K562 treated with DMSO at 1 percent for 12 hours (cell line): Measurements from ENCODE around the gene U2AF2. TPM values are rescaled to one million over a fixed set of nuclear protein-coding genes. Genes with fewer than 3 reads are reported as not detected.

ENCODE experiments used
- total RNA-seq: library from RNA; unstranded; fragments of 300-600 nt; gene quantifications from 2 replicates; pipeline ENCODE4 v1.2.3, GENCODE V29; 2022; ENCODE audit not compliant: insufficient read depth

U2AF2 gene
- 112 and 145 TPM in 2 replicates for total RNA-seq

DNA sequence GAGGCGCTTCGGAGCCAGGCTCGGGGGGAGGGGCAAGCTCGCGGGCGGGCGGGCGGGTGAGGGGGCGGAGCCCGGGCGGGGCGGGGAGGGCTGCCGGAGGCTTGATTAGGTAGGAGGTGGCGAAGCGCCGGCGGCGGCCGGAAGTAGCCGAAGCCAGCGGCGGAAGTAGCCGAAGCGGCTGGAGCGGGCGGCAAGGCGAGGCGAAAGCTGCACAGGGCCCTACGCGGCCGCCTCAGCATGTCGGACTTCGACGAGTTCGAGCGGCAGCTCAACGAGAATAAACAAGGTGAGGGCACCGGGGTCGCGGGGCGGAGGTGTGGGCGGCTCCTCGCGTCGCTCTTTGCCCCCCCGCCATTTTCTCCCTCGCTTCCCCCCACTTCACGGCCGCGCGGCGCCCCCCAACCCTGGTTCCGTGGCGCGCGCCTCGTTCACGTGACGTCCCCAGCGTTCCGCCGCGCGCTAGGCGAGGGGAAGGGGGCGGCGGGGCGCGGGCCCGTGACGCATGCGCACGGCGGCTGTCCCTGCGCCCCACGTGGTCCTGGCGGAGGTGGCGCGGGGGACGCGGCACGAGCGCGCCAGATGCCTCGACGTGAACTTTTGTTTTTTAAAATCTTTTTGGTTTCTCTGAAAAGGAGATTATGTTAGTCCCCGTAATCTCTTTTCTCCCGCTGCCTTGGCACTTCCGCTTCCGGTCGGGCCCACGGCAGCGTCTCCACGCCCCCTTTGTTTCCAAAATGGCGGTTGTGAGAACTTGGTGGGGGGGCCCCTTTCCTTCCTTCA lies at the start of gene U2AF2:
Gene U2AF2 (plus strand): TSS at position 168 of the 780 bp plus-strand sequence. CDS start 70 bp downstream, at position 238.

DNA sequence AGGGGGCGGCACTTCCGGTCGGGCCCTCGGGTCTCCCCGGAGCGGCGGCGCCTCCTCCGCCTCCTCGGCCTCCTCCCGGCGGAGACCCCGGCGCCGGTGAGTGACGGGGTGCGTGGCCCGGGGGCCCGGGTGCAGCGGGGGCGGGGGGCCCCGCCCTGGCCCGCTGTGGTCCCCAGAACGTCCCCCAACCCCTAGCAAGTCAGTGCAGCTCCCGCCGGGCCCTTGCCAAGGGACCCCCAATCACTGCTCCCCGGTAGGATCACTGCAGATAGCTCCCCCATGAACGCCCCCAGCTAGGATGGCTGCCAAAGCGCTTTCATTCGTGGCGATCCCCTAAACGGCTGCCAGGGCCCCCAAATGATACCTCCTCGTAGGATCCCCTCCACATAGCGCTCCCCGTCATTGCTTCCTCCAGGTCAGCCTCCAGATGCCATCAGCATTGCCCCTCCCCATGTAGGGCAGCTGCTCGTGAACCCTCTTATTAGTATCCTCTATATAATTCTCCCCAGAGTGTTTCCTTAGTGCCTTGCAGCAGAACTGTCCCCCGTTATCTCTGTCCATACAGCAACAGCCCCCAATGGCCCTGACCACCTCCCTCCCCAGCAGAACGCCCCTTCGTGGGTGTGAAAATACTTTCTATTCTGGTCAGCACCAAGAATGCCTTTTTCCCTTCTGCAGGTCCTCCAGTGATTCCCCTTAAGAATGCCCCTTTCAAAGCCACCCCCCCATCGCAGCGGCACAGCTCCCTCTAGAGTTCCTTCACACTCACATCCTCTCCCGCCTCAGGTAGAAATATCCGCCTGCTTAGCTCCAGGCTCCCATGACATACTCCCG lies 49.0 kb upstream of the U2AF2 start, which contains the start of gene ZNF865:
Gene ZNF865 (plus strand): TSS at position 11 of the 834 bp plus-strand sequence. CDS start 7,972 bp downstream, outside the sequence.

DNA sequence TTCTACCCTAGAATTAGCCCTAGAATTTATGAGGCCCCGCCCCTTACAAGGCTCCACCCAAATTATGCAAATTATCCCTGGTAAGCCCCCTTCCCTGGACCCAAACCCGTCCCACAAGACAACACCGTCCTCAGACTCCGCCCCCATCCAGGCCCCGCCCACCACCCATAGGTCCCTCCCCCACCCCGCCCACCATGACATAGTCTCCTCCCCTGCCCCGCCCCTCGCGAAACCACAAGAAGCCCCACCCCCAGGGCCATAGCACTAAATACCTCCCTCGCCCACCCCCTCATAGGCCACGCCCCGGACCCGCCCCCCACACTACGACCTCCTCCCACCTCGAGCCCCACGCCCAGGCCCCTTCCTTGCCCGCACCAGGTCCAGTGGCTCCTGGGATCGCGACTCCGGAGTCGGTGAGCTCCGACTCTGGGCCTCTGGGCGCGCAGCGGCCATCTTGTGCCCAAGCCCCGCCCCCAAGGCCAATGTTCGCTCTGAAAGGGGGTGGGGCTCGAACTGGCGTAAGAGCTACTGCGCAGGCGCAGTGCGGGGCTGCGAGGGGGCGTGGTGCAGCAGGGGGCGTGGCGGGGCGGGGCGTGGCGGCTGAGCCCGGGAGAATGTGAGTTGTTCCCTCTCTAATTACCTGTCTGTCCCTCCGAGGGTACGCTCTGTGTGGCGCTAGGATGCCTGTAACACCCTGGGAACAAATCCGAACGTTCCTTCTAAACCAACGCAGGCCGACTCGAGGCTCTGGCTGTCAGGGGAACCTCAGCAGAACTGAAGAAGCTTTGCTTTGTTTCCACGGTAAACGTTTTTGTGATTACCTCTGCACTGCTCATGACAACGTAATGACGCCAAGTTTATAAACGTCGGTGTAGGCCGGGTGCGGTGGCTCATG lies 30.5 kb upstream of the U2AF2 start, which contains the start of gene ZNF784:
Gene ZNF784 (minus strand): TSS at position 458 of the 895 bp plus-strand sequence. CDS start 5 bp downstream, at position 453.

DNA sequence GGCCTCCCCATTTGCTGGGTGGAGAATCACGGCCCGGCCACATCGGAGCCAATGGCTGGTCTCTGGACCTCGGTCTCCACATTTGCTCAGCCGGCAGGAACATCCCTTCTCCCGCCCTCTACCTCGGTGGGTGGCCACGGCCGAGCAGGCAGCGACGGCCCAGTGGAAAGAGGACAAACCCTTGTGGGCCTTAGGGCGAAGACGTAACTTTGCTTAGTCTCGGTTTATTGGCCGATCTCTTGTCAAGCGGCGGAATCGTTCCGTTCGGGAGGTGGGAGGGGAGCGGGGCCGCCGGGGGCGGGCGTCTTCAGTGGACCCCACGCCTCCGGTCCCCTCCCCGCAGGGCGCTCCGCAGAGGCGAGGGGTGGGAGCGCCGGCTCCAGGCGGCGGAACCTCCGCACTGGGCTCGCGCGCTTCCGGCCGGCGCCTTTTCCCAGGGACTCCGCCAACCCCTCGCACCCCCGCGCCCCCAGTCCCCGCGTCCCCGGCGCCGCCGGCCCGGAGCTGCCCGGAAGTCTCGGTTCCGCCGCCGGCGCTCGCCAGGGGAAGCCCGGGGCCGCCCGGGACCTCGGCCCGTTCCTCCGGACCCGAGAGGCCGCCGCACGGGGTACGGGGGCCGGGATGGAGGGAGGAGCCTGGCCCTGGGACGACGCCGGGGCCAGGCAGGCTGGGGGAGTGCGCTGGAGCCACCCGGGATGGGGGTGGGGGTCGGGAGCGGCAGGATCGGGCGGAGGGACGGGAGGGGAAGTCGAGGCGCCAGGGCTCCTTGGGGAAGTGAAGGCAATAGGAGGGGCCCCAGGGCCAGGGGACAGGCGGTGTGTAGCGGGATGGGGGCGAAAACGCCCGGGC lies 14.0 kb upstream of the U2AF2 start, which contains the start of gene ZNF580:
Gene ZNF580 (plus strand): TSS at position 426 of the 849 bp plus-strand sequence. CDS start 1,507 bp downstream, outside the sequence.

GRCh38 chr19:55643003-55643886 lies 11.6 kb upstream of the U2AF2 start, which contains the start of gene ZNF581:
Gene ZNF581, plus strand, starts transcription at chr19:55643649. Its CDS starts 923 bp downstream, at chr19:55644572.

DNA sequence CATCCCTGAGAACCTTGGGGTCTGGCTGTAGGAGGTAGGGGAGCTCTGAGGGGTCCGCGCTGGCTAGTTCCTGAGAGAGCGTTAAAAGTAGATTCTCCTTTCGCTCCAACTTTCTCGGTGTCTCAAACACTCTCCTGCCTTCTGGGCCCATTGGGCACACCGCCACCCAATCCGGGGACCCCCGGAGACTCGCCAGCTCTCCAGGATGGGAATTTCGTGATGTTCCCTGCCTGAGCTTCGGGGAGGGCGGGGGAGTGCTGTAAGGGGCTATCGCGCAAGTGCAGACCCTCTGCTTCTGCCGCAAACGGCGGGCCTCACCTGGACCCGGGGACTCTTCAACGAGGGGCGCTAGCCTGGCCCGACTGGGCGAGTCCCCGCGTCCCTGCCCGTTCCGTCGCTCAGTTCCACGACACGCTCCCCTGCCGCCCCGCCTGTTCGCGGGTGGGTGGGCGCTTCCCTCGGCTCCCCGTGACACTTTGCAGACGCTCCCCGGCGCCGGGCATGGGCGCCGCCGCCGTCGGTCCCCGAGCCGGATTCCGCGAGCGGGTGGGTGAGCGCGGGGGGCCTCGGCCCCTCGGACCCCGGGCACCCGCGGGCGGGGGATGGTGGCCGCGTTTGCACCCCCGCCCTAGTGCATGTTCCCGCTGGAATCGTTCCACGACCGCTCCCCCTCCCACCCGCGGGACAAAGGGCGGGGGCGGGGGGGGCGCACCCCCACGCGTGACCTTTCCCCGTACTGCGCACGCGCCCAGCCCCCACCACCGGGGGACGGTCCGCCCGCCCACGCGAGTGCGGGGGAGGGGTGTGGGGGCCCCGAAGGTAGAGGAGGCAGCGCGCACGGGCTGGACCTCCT lies 6.9 kb upstream of the U2AF2 start, which contains the start of gene CCDC106:
Gene CCDC106 (plus strand): TSS at position 481 of the 853 bp plus-strand sequence. CDS start 835 bp downstream, outside the sequence.

GRCh38 chr19:55674841-55675660 lies 20.2 kb downstream of the U2AF2 start, which contains the start of gene EPN1:
Gene EPN1, plus strand, starts transcription at chr19:55675226. Its CDS starts 3,402 bp downstream, at chr19:55678628.

Other genes with a start within 250 kb of the U2AF2 start
- 348 and 598 TPM in 2 replicates for gene UBE2S, start 247.2 kb upstream of the U2AF2 start, total RNA-seq
- gene SHISA7, start 211.7 kb upstream of the U2AF2 start, total RNA-seq, result 0.17 TPM in 1 of 2 replicates, not detected in the other
- 50.7 and 69.5 TPM in 2 replicates for gene ISOC2, start 193.4 kb upstream of the U2AF2 start, total RNA-seq
- gene C19orf85, start 190.3 kb upstream of the U2AF2 start, total RNA-seq, result not detected in 2 replicates
- gene ZNF628, start 178.4 kb upstream of the U2AF2 start, total RNA-seq, result 6.1 and 15.4 TPM in 2 replicates
- gene NAT14, start 169.8 kb upstream of the U2AF2 start, total RNA-seq, result 25.8 and 60.9 TPM in 2 replicates
- gene SSC5D, start 166.6 kb upstream of the U2AF2 start, total RNA-seq, result 0.16 and 0.73 TPM in 2 replicates
- not detected in 2 replicates for gene SBK2, start 117.9 kb upstream of the U2AF2 start, total RNA-seq
- gene SBK3, start 109.5 kb upstream of the U2AF2 start, total RNA-seq, result not detected in 2 replicates
- gene ZNF579, start 74.2 kb upstream of the U2AF2 start, total RNA-seq, result 10.3 and 10.8 TPM in 2 replicates
- gene FIZ1, start 55.5 kb upstream of the U2AF2 start, total RNA-seq, result 9.3 and 21.2 TPM in 2 replicates
- gene ZNF524, start 54.7 kb upstream of the U2AF2 start, total RNA-seq, result 35.5 and 41.6 TPM in 2 replicates
- 21.0 and 34.2 TPM in 2 replicates for gene ZNF865, start 49.4 kb upstream of the U2AF2 start, total RNA-seq
- gene ZNF784, start 30.5 kb upstream of the U2AF2 start, total RNA-seq, result 7.7 and 8.9 TPM in 2 replicates
- gene ZNF580, start 14.0 kb upstream of the U2AF2 start, total RNA-seq, result 39.0 and 52.0 TPM in 2 replicates
- 52.7 and 54.9 TPM in 2 replicates for gene ZNF581, start 11.4 kb upstream of the U2AF2 start, total RNA-seq
- gene CCDC106, start 6.8 kb upstream of the U2AF2 start, total RNA-seq, result 30.6 and 33.3 TPM in 2 replicates
- gene EPN1, start 20.2 kb downstream of the U2AF2 start, total RNA-seq, result 95.3 and 102 TPM in 2 replicates
- not detected in 2 replicates for gene NLRP9, start 83.4 kb downstream of the U2AF2 start, total RNA-seq
- 1.9 and 3.0 TPM in 2 replicates for gene RFPL4A, start 104.1 kb downstream of the U2AF2 start, total RNA-seq
- 1.5 TPM in 1 of 2 replicates, not detected in the other for gene RFPL4AL1, start 114.1 kb downstream of the U2AF2 start, total RNA-seq
- gene NLRP11, start 177.0 kb downstream of the U2AF2 start, total RNA-seq, result 0.92 and 1.9 TPM in 2 replicates
- gene NLRP4, start 181.5 kb downstream of the U2AF2 start, total RNA-seq, result 2.2 and 2.4 TPM in 2 replicates